ENCODE results near the gene LEFTY1.

GRCh38 chr1:225846331-225847310, 42.3 kb downstream of the LEFTY1 start:
- TF ChIP-seq YY1 (IDR thresholded peaks at IDR 0.05): no peak
- TF ChIP-seq, protein P1, sequence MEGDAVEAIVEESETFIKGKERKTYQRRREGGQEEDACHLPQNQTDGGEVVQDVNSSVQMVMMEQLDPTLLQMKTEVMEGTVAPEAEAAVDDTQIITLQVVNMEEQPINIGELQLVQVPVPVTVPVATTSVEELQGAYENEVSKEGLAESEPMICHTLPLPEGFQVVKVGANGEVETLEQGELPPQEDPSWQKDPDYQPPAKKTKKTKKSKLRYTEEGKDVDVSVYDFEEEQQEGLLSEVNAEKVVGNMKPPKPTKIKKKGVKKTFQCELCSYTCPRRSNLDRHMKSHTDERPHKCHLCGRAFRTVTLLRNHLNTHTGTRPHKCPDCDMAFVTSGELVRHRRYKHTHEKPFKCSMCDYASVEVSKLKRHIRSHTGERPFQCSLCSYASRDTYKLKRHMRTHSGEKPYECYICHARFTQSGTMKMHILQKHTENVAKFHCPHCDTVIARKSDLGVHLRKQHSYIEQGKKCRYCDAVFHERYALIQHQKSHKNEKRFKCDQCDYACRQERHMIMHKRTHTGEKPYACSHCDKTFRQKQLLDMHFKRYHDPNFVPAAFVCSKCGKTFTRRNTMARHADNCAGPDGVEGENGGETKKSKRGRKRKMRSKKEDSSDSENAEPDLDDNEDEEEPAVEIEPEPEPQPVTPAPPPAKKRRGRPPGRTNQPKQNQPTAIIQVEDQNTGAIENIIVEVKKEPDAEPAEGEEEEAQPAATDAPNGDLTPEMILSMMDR (IDR thresholded peaks at IDR 0.05; ENCODE audit: low read depth, low read length, missing input control): no peak
- TF ChIP-seq MAX (IDR thresholded peaks at IDR 0.05): no peak
- no peak for TF ChIP-seq GABPA (IDR thresholded peaks at IDR 0.05 in 1 of 2, conservative IDR thresholded peaks at IDR 0.05 in 1 of 2)
